ENCODE results near the gene S100A1. TPM values are rescaled to one million over a fixed set of nuclear protein-coding genes. Genes with fewer than 3 reads are reported as not detected.

The S100A1 gene
- total and polyA plus RNA-seq, 10 of the 15 experiments (the other 5 are each of a cell fraction or from before 2014, with no cell fraction given): 0.13 to 0.29 TPM; not detected in 8

DNA sequence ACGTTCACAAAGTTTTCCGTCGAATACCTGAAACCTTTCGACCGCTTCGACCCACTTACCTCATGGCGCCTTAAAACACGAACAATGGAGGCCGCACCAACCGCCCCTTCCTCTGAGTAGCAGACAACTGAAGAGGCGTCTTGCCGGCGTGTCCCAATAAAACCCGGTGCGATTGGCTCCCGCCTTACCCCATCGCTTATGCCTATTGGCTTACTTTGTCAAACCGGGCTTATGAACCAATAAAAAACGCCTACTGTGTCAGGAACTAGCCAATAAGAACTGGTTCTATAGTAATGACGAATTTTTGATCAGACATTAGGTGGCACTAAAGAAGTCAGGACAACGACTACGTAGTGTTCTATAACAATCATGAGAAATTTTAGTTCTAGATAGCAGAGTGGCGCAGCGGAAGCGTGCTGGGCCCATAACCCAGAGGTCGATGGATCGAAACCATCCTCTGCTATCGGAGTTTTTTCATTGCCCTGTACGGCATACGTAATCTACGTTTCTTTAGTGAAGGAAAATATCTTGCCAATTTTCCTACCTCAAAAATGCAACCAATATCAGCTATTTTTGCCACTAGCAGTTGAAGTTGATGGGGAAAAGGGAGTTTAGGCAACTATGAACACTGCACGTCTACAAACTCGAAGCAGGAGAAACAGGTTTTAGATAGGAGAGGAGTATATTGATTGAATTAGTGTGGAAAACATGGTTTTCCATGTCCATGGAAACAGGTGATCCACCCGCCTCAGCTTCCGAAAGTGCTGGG lies 42.8 kb downstream of the S100A1 start, which contains the start of gene ILF2 (continued):
- peak; percentile 93 for TF ChIP-seq TAF1 (IDR thresholded peaks at IDR 0.05; ENCODE audit: borderline replicate concordance, low read depth, low read length)
- TF ChIP-seq, protein P1, sequence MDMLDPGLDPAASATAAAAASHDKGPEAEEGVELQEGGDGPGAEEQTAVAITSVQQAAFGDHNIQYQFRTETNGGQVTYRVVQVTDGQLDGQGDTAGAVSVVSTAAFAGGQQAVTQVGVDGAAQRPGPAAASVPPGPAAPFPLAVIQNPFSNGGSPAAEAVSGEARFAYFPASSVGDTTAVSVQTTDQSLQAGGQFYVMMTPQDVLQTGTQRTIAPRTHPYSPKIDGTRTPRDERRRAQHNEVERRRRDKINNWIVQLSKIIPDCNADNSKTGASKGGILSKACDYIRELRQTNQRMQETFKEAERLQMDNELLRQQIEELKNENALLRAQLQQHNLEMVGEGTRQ (IDR thresholded peaks at IDR 0.05; ENCODE audit: borderline replicate concordance, low read depth, low read length): no peak
- TF ChIP-seq RUNX3 (IDR thresholded peaks at IDR 0.05; ENCODE audit: low read length): peak; percentile 57
- TF ChIP-seq CBX3 (IDR thresholded peaks at IDR 0.05; ENCODE audit: borderline replicate concordance, low read depth): no peak
- no peak; a peak in 1 of 4 replicates for TF ChIP-seq CEBPB (IDR thresholded peaks at IDR 0.05; ENCODE audit: borderline replicate concordance in 1 of 2, low read depth in 2 of 2, low read length in 2 of 2)
- TF ChIP-seq SIN3A (IDR thresholded peaks at IDR 0.05; ENCODE audit: low read depth, low read length): peak; percentile 62
- TF ChIP-seq BCLAF1 (IDR thresholded peaks at IDR 0.05): no peak
- TF ChIP-seq PBX3 (IDR thresholded peaks at IDR 0.05; ENCODE audit: insufficient replicate concordance, low read depth, low read length): no peak
- TF ChIP-seq HDAC6 (IDR thresholded peaks at IDR 0.05; ENCODE audit: unreplicated experiment): peak; percentile 77
- peak in 1 of 2 experiments; percentile 83; a peak in 1 of 4 replicates for TF ChIP-seq EP300 (IDR thresholded peaks at IDR 0.05; ENCODE audit: borderline replicate concordance in 1 of 2, control insufficient read depth in 1 of 2, low read depth in 2 of 2, low read length in 2 of 2)
- TF ChIP-seq HDGF (IDR thresholded peaks at IDR 0.05): no peak
- TF ChIP-seq FOXM1 (IDR thresholded peaks at IDR 0.05; ENCODE audit: low read depth, low read length): peak; percentile 59; the same call in 1 of the 2 replicates
- TF ChIP-seq CBX5 (IDR thresholded peaks at IDR 0.05; ENCODE audit: low read depth): peak; percentile 55; the same call in 1 of the 2 replicates
- TF ChIP-seq BACH1 (IDR thresholded peaks at IDR 0.05; ENCODE audit: borderline replicate concordance): no peak
- TF ChIP-seq MYC (IDR thresholded peaks at IDR 0.05; ENCODE audit: insufficient read depth, insufficient read length, insufficient replicate concordance, low read length, severe bottlenecking): peak; percentile 55
- TF ChIP-seq, protein P2, sequence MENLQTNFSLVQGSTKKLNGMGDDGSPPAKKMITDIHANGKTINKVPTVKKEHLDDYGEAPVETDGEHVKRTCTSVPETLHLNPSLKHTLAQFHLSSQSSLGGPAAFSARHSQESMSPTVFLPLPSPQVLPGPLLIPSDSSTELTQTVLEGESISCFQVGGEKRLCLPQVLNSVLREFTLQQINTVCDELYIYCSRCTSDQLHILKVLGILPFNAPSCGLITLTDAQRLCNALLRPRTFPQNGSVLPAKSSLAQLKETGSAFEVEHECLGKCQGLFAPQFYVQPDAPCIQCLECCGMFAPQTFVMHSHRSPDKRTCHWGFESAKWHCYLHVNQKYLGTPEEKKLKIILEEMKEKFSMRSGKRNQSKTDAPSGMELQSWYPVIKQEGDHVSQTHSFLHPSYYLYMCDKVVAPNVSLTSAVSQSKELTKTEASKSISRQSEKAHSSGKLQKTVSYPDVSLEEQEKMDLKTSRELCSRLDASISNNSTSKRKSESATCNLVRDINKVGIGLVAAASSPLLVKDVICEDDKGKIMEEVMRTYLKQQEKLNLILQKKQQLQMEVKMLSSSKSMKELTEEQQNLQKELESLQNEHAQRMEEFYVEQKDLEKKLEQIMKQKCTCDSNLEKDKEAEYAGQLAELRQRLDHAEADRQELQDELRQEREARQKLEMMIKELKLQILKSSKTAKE (IDR thresholded peaks at IDR 0.05; ENCODE audit: low read depth, poor library complexity, severe bottlenecking): peak; percentile 95
- TF ChIP-seq NR2C2 (IDR thresholded peaks at IDR 0.05; ENCODE audit: borderline replicate concordance, control insufficient read depth, insufficient read length, low read depth): no peak
- TF ChIP-seq PML (IDR thresholded peaks at IDR 0.05; ENCODE audit: low read length): peak; percentile 94
- TF ChIP-seq ZNF274 (IDR thresholded peaks at IDR 0.05; ENCODE audit: insufficient read depth, insufficient read length): no peak
- TF ChIP-seq SUZ12 (IDR thresholded peaks at IDR 0.05; ENCODE audit: unreplicated experiment): no peak
- TF ChIP-seq TBL1XR1 (IDR thresholded peaks at IDR 0.05; ENCODE audit: low read depth, low read length): peak; percentile 95
- no peak for TF ChIP-seq MTA2 (IDR thresholded peaks at IDR 0.05; ENCODE audit: low read depth)
